Caco-2 (cell line): Measurements from ENCODE around the gene PPP1R13L. TPM values are rescaled to one million over a fixed set of nuclear protein-coding genes. Genes with fewer than 3 reads are reported as not detected.
A peak's percentile ranks its signal among the peaks of the same experiment; 100 is the strongest.

Source experiments
- BruUV-seq: library from RNA; stranded (reverse); fragments of 400-500 nt; replicated peaks from 2 replicates; lab custom pipeline; 2021; lab: Mats Ljungman, UMichigan
- CTCF ChIA-PET: fragments of 300-600 bp; sonication (Branson Sonifier 250); formaldehyde crosslinking; loops from one replicate; lab custom pipeline; 2022; ENCODE audit warnings: antibody characterized with exemption; lab: Charles Lee
- POLR2A ChIA-PET: fragments of 300-600 bp; sonication (Branson Sonifier 250); formaldehyde crosslinking; loops from one replicate; lab custom pipeline; 2022; ENCODE audit warnings: antibody characterized with exemption; lab: Charles Lee
- DNase-seq, 2 experiments: peaks; one replicate each; pipeline versions ENCODE4 v3.0.0 to v3.0.0-alpha.2; 2020 to 2022
- H3K27me3 ChIP-seq: replicated peaks from 2 replicates; pipeline ENCODE4 v1.6.0; 2011; ENCODE audit warnings: low read length; ENCODE audit not compliant: control insufficient read depth, insufficient read depth
- H3K36me3 ChIP-seq: 2 replicates; pipeline ENCODE4 v1.5.1; 2011; ENCODE audit warnings: low read length; ENCODE audit not compliant: control insufficient read depth, insufficient read depth
- H3K4me1 ChIP-seq: fragments of 250-450 bp; sonication (Bioruptor Pico); 2 replicates; pipeline ENCODE4 v1.5.1; 2020; ENCODE audit warnings: mild to moderate bottlenecking
- H3K4me3 ChIP-seq: 2 replicates; pipeline ENCODE4 v1.5.1; 2011; ENCODE audit warnings: low read depth, mild to moderate bottlenecking, control low read depth, low read length
- H3K9me3 ChIP-seq: fragments of 250-450 bp; sonication (Bioruptor Pico); 2 replicates; pipeline ENCODE4 v1.5.1; 2020; ENCODE audit warnings: mild to moderate bottlenecking, moderate library complexity
- H3K27ac Mint-ChIP-seq: one replicate; pipeline ENCODE4 v1.8.0; 2022; ENCODE audit warnings: mixed read lengths; ENCODE audit not compliant: unreplicated experiment
- H3K27me3 Mint-ChIP-seq: one replicate; pipeline ENCODE4 v1.8.0; 2022; ENCODE audit warnings: mixed read lengths; ENCODE audit not compliant: insufficient read depth, unreplicated experiment
- H3K36me3 Mint-ChIP-seq: one replicate; pipeline ENCODE4 v1.8.0; 2022; ENCODE audit warnings: mild to moderate bottlenecking, mixed read lengths; ENCODE audit not compliant: insufficient read depth, unreplicated experiment
- H3K4me1 Mint-ChIP-seq: one replicate; pipeline ENCODE4 v1.8.0; 2022; ENCODE audit warnings: low read depth, mixed read lengths; ENCODE audit not compliant: unreplicated experiment
- H3K4me3 Mint-ChIP-seq: one replicate; pipeline ENCODE4 v1.8.0; 2022; ENCODE audit warnings: mild to moderate bottlenecking, moderate library complexity, mixed read lengths; ENCODE audit not compliant: unreplicated experiment
- H3K9me3 Mint-ChIP-seq: one replicate; pipeline ENCODE4 v1.8.0; 2022; ENCODE audit warnings: mixed read lengths; ENCODE audit not compliant: unreplicated experiment
- CTCF ChIP-seq, 2 experiments: fragments of 200-600 bp in 1 of 2; IDR thresholded peaks; 1 replicate in 1 of 2; 2 replicates in 1 of 2; pipeline versions ENCODE4 v1.5.1 to v1.8.0; 2011 to 2022; ENCODE audit warnings: antibody characterized with exemption in 1 of 2, control low read depth in 1 of 2, inconsistent platforms in 1 of 2, low read depth in 1 of 2, low read length in 1 of 2, mild to moderate bottlenecking in 1 of 2, moderate library complexity in 1 of 2; ENCODE audit not compliant: insufficient read depth in 1 of 2, severe bottlenecking in 1 of 2, unreplicated experiment in 1 of 2
- intact Hi-C: fragments of 100-400 bp; cut with micrococcal nuclease; formaldehyde crosslinking; loops from one replicate; pipeline ENCODE4 v1.10.0; 2022; ENCODE audit not compliant: unreplicated experiment
- total RNA-seq: library from RNA; stranded (reverse); gene quantifications from 2 replicates; pipeline ENCODE4 v1.2.3, GENCODE V29; 2022

The PPP1R13L gene
- total RNA-seq, 1 experiment from 2014 or later = 65.8 TPM

DNA sequence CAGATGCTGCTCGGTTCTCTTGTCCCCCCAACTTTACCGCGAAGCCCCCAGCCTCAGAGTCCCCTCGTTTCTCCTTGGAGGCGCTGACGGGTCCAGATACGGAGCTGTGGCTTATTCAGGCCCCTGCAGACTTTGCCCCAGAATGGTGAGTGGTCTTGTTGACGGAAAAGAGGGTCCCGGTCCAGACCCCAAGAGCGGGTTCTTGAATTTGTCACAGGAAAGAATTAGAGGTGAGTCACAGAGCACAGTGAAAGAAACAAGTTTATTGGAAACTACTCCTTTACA, 2.2 kb upstream of the PPP1R13L start:
- CTCF ChIA-PET = no interaction called here
- peak overlapping the region; percentile 96 for H3K27ac Mint-ChIP-seq
- intact Hi-C loops = loop anchor here (5.0 kb wide), 1 partner anchor 230 kb away; the partner anchor contains the start of genes BLOC1S3 and TRAPPC6A

DNA sequence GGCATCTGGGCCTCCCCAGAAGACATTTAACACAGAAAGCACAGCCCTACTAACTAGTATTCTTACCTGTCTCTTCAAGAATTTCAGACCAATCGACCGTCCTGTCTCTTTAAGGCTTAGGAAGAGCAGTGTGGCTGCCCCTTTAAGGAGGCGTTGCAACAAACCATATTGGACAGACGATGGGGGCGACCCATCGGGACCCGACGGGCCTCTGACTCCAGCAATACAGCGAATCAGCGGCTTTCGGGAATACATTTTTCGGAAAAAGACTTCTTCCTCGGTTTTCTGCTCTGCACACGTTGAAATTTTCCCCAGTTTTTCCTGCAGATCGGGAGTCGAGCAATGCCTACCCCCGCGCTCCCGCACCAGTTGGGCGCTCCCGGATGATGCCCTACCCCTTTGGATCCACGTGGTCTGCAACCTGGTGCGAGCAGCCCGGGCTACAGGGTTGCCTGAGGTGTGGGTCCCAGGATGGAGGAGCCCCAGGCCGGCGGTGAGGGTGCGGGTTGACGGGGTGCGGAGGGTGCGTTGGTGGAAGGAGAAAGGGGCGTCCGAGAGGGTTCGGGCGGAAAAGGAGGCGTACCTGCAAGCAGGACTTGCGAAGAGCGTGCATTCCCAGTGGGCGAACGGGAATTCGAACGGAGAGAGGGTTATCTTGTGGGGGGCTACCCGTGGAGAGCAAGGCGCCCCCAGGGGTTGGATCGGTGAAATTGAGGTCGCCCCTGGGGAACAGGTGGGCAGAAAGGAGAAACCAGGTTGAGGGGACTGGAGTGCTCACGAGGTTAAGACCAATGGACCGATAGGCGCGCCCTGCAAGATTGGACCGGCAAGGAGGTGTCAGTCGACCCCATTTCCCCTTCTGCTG, 1.6 kb upstream of the PPP1R13L start, which contains the start of gene POLR1G:
TSS of gene POLR1G (plus strand) at position 419 of the 865 bp plus-strand sequence. CDS start at position 472, 53 bp downstream.
- H3K9me3 Mint-ChIP-seq = no peaks in the 10 kb centered on the region
- peaks cover 67% of the 10 kb centered on the region for H3K36me3 Mint-ChIP-seq
- Histone ChIP-seq H3K4me1 (peaks cover 13% of the 10 kb centered on the region), H3K4me3 (peak within 1 kb of the TSS; percentile 81), H3K36me3 (no peaks in the 10 kb centered on the region; the same call in 1 of the 2 replicates), H3K27me3 (no peaks in the 10 kb centered on the region), H3K9me3 (no peaks in the 10 kb centered on the region)
- H3K4me1 Mint-ChIP-seq = peaks cover 17% of the 10 kb centered on the region
- no peak for TF ChIP-seq CTCF (IDR thresholded peaks at IDR 0.05; ENCODE audit: insufficient read depth in 1 of 2, low read depth in 1 of 2, low read length in 1 of 2, severe bottlenecking in 1 of 2, unreplicated experiment in 1 of 2)
- CTCF ChIA-PET = interaction anchor here (0.7 to 1.0 kb wide), 3 partner anchors 33 to 79 kb away, joined by 3 to 12 read pairs (median 4); no protein-coding TSS in a partner anchor
- POLR2A ChIA-PET = interaction anchor here (0.6 to 1.0 kb wide), 3 partner anchors 17 to 123 kb away, joined by 3 to 4 read pairs (median 3); partner anchors contain the start of gene ERCC1
- DNase-seq = peak; percentile 88
- intact Hi-C loops = loop anchor here (5.0 kb wide), 1 partner anchor 229 kb away; the partner anchor contains the start of genes BLOC1S3 and TRAPPC6A
- H3K4me3 Mint-ChIP-seq = peak within 1 kb of the TSS; percentile 93
- TSS peak; percentile 32 for BruUV-seq
- H3K27ac Mint-ChIP-seq = peak within 1 kb of the TSS; percentile 96
- no peaks in the 10 kb centered on the region for H3K27me3 Mint-ChIP-seq

More for the DNA sequence above, 2.2 kb upstream of the PPP1R13L start:
- TF ChIP-seq CTCF (IDR thresholded peaks at IDR 0.05; ENCODE audit: insufficient read depth in 1 of 2, low read depth in 1 of 2, low read length in 1 of 2, severe bottlenecking in 1 of 2, unreplicated experiment in 1 of 2) = no peak
- DNase-seq = no peak
- Mint-ChIP-seq H3K9me3 (no peaks in the 10 kb centered on the region), H3K36me3 (peaks cover 67% of the 10 kb centered on the region), H3K4me3 (peak overlapping the region; percentile 93), H3K27me3 (no peaks in the 10 kb centered on the region), H3K4me1 (peaks cover 17% of the 10 kb centered on the region)
- no peaks in the 10 kb centered on the region for H3K27me3 ChIP-seq
- POLR2A ChIA-PET = no interaction called here
- H3K36me3 ChIP-seq = no peaks in the 10 kb centered on the region; the same call in 1 of the 2 replicates
- BruUV-seq = no TSS peak
- no peaks in the 10 kb centered on the region for H3K9me3 ChIP-seq
- H3K4me3 ChIP-seq = peak overlapping the region; percentile 81
- H3K4me1 ChIP-seq = peaks cover 13% of the 10 kb centered on the region
